Lower leg skin (tissue), 4 donors: ENCODE data around the gene SMIM13. TPM values are rescaled to one million over a fixed set of nuclear protein-coding genes. Genes with fewer than 3 reads are reported as not detected.

Experiments used
- DNase-seq, 2 donors: peaks; one replicate each; pipeline ENCODE4 v3.0.0-alpha.2; 2019; ENCODE audit warnings: low spot score in 2 of 2
- H3K4me3 ChIP-seq: fragments of 200-600 bp; sonication (generic); 2 replicates; pipeline ENCODE4 v1.5.1; 2017; ENCODE audit warnings: mild to moderate bottlenecking, low read depth; ENCODE audit not compliant: poor library complexity, severe bottlenecking
- POLR2A ChIP-seq, 2 donors: fragments of 450-650 bp; IDR thresholded peaks; one replicate each; pipeline ENCODE4 v1.6.1; 2016 to 2017; ENCODE audit warnings: antibody characterized with exemption in 2 of 2, mild to moderate bottlenecking in 1 of 2, moderate library complexity in 1 of 2
- WGBS, 2 donors: methylation state at CpG; one replicate each; pipeline ENCODE4 v1.1.5; 2018; 5-methylcytosine and 5-hydroxymethylcytosine counted together
- intact Hi-C: fragments of 100-400 bp; cut with DNase I; formaldehyde crosslinking; loops from one replicate; pipeline ENCODE4 v1.15.0; 2023; ENCODE audit warnings: low total_unique reads
- total RNA-seq, 4 donors: library from RNA; depleted of rRNA; stranded (reverse); fragments of >200 nt; gene quantifications; one replicate each; pipeline ENCODE4 v1.1.0, GENCODE V29; 2016
- TF ChIP-seq, protein P1 (sequence below), 3 donors: fragments of 450-650 bp; IDR thresholded peaks; one replicate each; pipeline ENCODE4 v1.5.1; 2016; ENCODE audit warnings: antibody characterized with exemption in 3 of 3, mild to moderate bottlenecking in 3 of 3, moderate library complexity in 2 of 3

SMIM13 gene
- total RNA-seq, 4 donors from 2014 or later, result 7.6 to 13.9 (median 10.2) TPM

DNA sequence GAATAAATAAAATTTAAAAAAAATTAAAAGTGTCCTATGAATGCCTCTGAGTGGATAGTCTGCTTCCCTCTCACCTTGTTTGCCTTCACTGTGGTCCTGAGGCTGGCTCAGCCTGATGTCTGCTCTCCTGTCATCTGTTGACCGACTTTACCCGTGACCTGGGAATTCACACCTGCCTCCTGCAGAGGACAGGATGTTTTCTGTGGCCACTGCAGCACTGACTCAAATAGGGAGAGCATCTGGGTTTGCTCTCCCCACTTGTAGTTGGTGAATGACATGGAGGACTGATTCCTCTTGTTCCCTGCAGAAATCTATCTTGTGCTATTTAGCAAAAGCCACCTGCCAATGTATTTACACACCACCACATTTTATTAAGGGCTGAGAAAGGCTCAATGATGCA, 70.3 kb downstream of the SMIM13 start:
- 91 to 95% methylated on average over 2 of the region's 2 CpGs for WGBS, 2 donors
- intact Hi-C loops, result no loop called here
- DNase-seq, result no peak
- TF ChIP-seq POLR2A (IDR thresholded peaks at IDR 0.05), result no peak
- TF ChIP-seq, protein P1, sequence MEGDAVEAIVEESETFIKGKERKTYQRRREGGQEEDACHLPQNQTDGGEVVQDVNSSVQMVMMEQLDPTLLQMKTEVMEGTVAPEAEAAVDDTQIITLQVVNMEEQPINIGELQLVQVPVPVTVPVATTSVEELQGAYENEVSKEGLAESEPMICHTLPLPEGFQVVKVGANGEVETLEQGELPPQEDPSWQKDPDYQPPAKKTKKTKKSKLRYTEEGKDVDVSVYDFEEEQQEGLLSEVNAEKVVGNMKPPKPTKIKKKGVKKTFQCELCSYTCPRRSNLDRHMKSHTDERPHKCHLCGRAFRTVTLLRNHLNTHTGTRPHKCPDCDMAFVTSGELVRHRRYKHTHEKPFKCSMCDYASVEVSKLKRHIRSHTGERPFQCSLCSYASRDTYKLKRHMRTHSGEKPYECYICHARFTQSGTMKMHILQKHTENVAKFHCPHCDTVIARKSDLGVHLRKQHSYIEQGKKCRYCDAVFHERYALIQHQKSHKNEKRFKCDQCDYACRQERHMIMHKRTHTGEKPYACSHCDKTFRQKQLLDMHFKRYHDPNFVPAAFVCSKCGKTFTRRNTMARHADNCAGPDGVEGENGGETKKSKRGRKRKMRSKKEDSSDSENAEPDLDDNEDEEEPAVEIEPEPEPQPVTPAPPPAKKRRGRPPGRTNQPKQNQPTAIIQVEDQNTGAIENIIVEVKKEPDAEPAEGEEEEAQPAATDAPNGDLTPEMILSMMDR (IDR thresholded peaks at IDR 0.05), result no peak
- no peak overlapping the region for H3K4me3 ChIP-seq

DNA sequence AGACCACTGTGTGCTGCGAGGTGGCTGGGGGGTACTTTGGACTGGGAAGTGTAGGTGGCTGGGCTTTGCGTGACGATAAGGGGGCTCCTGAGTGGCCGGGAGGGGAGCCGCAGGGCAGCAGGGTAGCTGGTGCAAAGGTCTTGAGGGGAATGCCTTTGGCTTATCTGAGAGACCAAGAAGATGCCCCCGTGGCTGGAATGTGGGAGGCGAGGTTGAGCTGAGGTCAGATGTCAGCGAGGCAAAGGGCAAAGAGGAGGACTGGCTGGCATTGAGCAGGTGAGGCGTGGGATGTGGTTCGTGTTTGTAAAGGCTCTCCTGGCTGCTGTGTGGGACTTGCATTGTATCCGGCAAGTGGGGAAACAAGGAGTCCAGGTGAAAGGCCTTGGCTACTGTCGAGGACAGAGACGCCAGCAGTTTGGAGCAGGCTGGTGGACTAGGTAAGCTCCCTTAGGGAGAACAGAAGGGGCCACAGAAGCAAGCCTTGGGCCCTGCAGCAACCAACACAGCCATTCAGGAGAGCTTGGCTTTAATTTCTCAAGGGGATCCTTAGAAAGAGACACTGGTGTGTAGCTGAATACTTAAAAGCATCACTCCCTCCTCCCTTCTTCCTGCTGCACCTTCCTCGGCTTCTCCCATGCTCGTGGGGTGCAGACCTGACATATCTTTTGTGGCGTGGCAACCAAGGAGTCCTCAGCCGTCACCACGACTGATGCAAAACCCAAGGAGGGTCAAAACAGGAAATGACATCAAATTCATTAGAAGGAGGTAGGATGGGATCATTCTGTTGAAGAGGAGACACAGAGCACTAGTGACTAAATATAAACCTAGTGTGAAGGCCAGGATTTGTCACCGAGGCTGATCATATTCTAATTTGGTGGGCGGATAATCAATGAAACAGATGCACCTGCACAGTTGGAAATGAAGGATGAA, 71.3 kb downstream of the SMIM13 start:
- H3K4me3 ChIP-seq, result no peak overlapping the region
- no peak for DNase-seq
- TF ChIP-seq, protein P1 (IDR thresholded peaks at IDR 0.05), result no peak
- no peak for TF ChIP-seq POLR2A (IDR thresholded peaks at IDR 0.05)
- intact Hi-C loops, result no loop called here
- WGBS, 2 donors, result 88 to 91% methylated on average over 20 of the region's 20 CpGs

DNA sequence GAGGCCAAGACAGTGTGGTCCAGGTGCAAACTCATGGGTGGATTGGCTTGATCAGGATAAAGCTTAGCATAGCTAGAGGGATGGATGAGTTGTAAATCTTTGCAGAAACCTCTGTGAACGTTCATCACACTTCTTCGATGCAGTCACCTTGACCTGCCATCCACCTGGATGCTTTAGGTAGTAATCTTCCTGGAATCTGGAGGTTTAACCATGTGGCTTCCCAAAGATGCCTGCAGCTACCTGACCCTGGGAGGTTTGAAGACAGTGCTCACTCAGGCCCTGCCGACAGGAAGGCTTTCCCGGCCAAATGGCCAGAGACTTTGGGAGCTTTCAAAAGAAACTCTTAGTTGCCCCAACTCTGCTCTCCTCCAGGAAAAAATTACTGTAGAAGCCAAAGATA, 73.3 kb downstream of the SMIM13 start:
- H3K4me3 ChIP-seq, result no peak overlapping the region
- no peak for TF ChIP-seq POLR2A (IDR thresholded peaks at IDR 0.05)
- TF ChIP-seq, protein P1 (IDR thresholded peaks at IDR 0.05), result no peak
- intact Hi-C loops, result no loop called here
- WGBS, 2 donors, result 44 to 61% methylated on average over 4 of the region's 4 CpGs
- no peak for DNase-seq

DNA sequence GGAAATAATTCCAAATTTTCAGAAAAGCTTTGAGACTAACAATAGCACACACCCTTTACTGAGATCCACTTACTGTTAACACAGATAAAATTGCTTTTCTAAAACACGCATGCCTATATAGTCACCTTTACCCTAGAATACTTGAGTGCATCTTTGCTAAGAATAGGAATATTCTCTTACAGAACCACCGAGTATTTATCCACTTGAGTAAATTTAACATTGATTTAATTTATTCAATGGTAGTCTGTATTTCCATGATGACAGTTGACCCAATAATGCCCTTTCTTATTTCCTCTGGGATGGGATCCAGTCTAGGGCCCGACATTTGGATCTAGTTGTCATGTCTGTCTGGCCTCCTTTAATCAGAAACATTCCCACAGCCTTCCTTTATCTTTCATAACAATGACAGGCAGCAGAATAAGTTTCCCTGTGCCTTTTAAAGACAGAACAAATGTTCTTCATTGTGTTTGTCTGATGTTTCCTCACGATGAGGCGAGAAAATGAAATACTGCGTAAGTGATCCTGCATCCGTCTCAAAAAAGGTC, 74.5 kb downstream of the SMIM13 start:
- 60 to 68% methylated on average over 7 of the region's 7 CpGs for WGBS, 2 donors
- H3K4me3 ChIP-seq, result no peak overlapping the region
- TF ChIP-seq, protein P1 (IDR thresholded peaks at IDR 0.05), result no peak
- no peak for TF ChIP-seq POLR2A (IDR thresholded peaks at IDR 0.05)
- no peak for DNase-seq
- intact Hi-C loops, result no loop called here

DNA sequence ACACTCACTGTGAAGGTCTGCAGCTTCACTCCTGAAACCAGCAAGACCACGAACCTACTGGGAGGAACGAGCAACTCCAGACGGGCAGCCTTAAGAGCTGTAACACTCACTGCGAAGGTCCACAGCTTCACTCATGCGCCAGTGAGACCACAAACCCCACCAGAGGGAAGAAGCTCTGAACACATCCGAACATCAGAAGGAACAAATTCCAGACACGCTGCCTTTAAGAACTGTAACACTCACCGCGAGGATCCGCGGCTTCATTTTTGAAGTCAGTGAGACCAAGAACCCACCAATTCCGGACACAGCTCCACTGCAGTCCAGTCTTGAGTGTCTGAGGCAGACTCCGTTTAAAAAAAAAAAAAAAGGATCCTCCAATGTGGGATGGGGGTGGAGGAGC, 78.3 kb downstream of the SMIM13 start:
- DNase-seq, result no peak
- TF ChIP-seq, protein P1 (IDR thresholded peaks at IDR 0.05), result no peak
- no peak for TF ChIP-seq POLR2A (IDR thresholded peaks at IDR 0.05)
- intact Hi-C loops, result no loop called here
- WGBS, 2 donors, result 93 to 96% methylated on average over 13 of the region's 13 CpGs
- H3K4me3 ChIP-seq, result no peak overlapping the region
